ENCODE measurements around the gene OR4F15. TPM values are rescaled to one million over a fixed set of nuclear protein-coding genes. Genes with fewer than 3 reads are reported as not detected.
A peak's percentile ranks its signal among the peaks of the same experiment; 100 is the strongest.

OR4F15 gene
- total RNA-seq, 1 donor from 2014 or later: 0.08 TPM

GRCh38 chr15:101804941-101805340 lies 7.1 kb upstream of the OR4F15 start:
- no peak for DNase-seq (ENCODE audit: low read depth)
- H3K36me3 ChIP-seq (ENCODE audit: control insufficient read depth, insufficient read depth, low read length): no peaks in the 10 kb centered on the region
- no peaks in the 10 kb centered on the region for H3K27me3 ChIP-seq (ENCODE audit: control insufficient read depth, insufficient read depth, low read length)
- H3K4me3 ChIP-seq (ENCODE audit: low read depth, low read length): no peak overlapping the region
- TF ChIP-seq, protein P1, sequence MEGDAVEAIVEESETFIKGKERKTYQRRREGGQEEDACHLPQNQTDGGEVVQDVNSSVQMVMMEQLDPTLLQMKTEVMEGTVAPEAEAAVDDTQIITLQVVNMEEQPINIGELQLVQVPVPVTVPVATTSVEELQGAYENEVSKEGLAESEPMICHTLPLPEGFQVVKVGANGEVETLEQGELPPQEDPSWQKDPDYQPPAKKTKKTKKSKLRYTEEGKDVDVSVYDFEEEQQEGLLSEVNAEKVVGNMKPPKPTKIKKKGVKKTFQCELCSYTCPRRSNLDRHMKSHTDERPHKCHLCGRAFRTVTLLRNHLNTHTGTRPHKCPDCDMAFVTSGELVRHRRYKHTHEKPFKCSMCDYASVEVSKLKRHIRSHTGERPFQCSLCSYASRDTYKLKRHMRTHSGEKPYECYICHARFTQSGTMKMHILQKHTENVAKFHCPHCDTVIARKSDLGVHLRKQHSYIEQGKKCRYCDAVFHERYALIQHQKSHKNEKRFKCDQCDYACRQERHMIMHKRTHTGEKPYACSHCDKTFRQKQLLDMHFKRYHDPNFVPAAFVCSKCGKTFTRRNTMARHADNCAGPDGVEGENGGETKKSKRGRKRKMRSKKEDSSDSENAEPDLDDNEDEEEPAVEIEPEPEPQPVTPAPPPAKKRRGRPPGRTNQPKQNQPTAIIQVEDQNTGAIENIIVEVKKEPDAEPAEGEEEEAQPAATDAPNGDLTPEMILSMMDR (IDR thresholded peaks at IDR 0.05; ENCODE audit: insufficient read depth, low read length, poor library complexity, severe bottlenecking): no peak

DNA sequence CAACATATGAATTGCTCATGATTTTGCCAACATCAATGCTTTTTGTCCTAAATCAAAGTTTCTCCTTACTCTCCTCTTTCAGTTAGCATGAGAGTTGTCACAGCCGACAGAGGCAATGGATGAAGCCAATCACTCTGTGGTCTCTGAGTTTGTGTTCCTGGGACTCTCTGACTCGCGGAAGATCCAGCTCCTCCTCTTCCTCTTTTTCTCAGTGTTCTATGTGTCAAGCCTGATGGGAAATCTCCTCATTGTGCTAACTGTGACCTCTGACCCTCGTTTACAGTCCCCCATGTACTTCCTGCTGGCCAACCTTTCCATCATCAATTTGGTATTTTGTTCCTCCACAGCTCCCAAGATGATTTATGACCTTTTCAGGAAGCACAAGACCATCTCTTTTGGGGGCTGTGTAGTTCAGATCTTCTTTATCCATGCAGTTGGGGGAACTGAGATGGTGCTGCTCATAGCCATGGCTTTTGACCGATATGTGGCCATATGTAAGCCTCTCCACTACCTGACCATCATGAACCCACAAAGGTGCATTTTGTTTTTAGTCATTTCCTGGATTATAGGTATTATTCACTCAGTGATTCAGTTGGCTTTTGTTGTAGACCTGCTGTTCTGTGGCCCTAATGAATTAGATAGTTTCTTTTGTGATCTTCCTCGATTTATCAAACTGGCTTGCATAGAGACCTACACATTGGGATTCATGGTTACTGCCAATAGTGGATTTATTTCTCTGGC lies 6.2 kb upstream of the OR4F15 start:
- DNase-seq (ENCODE audit: low read depth): no peak
- Histone ChIP-seq H3K4me3 (ENCODE audit: low read depth, low read length) (no peak overlapping the region), H3K27me3 (ENCODE audit: control insufficient read depth, insufficient read depth, low read length) (no peaks in the 10 kb centered on the region), H3K36me3 (ENCODE audit: control insufficient read depth, insufficient read depth, low read length) (no peaks in the 10 kb centered on the region)
- TF ChIP-seq, protein P1 (IDR thresholded peaks at IDR 0.05; ENCODE audit: insufficient read depth, low read length, poor library complexity, severe bottlenecking): no peak

GRCh38 chr15:101807345-101807945 lies 4.6 kb upstream of the OR4F15 start:
- H3K27me3 ChIP-seq (ENCODE audit: control insufficient read depth, insufficient read depth, low read length): no peaks in the 10 kb centered on the region
- peak; percentile 79 for DNase-seq (ENCODE audit: low read depth)
- no peak overlapping the region for H3K4me3 ChIP-seq (ENCODE audit: low read depth, low read length)
- no peaks in the 10 kb centered on the region for H3K36me3 ChIP-seq (ENCODE audit: control insufficient read depth, insufficient read depth, low read length)
- TF ChIP-seq, protein P1 (IDR thresholded peaks at IDR 0.05; ENCODE audit: insufficient read depth, low read length, poor library complexity, severe bottlenecking): no peak

DNA sequence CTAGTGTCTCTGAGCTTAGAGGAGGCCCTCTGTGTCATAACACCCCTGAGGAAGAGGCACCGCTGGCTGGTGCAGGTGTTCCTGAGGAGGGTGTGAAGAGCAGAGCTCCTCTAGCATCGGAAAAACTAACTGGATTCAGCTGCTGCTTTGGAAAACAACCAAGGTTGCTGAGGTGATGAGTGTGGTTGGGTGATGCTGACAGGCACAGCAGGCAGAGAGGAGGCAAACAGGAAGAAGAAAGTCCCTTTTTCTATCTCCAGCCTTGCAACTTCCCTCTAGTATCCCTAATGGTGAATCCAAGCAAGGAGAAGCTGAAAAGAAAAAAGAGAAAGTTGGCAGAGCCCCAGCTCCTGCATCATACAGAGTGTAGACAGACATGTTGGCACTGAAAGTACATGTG lies 3.8 kb upstream of the OR4F15 start:
- DNase-seq (ENCODE audit: low read depth): peak; percentile 50
- no peaks in the 10 kb centered on the region for H3K36me3 ChIP-seq (ENCODE audit: control insufficient read depth, insufficient read depth, low read length)
- no peaks in the 10 kb centered on the region for H3K27me3 ChIP-seq (ENCODE audit: control insufficient read depth, insufficient read depth, low read length)
- TF ChIP-seq, protein P1 (IDR thresholded peaks at IDR 0.05; ENCODE audit: insufficient read depth, low read length, poor library complexity, severe bottlenecking): no peak
- H3K4me3 ChIP-seq (ENCODE audit: low read depth, low read length): no peak overlapping the region

- DNase-seq (ENCODE audit: low read depth): no peak
- H3K4me3 ChIP-seq (ENCODE audit: low read depth, low read length): no peak overlapping the region
- no peaks in the 10 kb centered on the region for H3K27me3 ChIP-seq (ENCODE audit: control insufficient read depth, insufficient read depth, low read length)
- TF ChIP-seq, protein P1 (IDR thresholded peaks at IDR 0.05; ENCODE audit: insufficient read depth, low read length, poor library complexity, severe bottlenecking): no peak
- no peaks in the 10 kb centered on the region for H3K36me3 ChIP-seq (ENCODE audit: control insufficient read depth, insufficient read depth, low read length)
Observed at GRCh38 chr15:101810456-101810855, 1.5 kb upstream of the OR4F15 start.
